Stimulated activated CD4-positive, alpha-beta T cell treated with anti-CD3 and anti-CD28 coated beads, Interleukin-2, amount 100 ng/mL, for 4 hours (primary cell): ENCODE results near the gene HNRNPUL2.
A peak's percentile ranks its signal among the peaks of the same experiment; 100 is the strongest.
"Not testable (repeated sequence)": the region's sequence is repeated elsewhere in the genome, so short reads cannot be mapped to it uniquely, and the experiment has no call there.

Source experiments
- DNase-seq: peaks from one replicate; pipeline ENCODE4 v3.0.0-alpha.2; 2020; ENCODE audit warnings: low read depth

HNRNPUL2 gene

DNA sequence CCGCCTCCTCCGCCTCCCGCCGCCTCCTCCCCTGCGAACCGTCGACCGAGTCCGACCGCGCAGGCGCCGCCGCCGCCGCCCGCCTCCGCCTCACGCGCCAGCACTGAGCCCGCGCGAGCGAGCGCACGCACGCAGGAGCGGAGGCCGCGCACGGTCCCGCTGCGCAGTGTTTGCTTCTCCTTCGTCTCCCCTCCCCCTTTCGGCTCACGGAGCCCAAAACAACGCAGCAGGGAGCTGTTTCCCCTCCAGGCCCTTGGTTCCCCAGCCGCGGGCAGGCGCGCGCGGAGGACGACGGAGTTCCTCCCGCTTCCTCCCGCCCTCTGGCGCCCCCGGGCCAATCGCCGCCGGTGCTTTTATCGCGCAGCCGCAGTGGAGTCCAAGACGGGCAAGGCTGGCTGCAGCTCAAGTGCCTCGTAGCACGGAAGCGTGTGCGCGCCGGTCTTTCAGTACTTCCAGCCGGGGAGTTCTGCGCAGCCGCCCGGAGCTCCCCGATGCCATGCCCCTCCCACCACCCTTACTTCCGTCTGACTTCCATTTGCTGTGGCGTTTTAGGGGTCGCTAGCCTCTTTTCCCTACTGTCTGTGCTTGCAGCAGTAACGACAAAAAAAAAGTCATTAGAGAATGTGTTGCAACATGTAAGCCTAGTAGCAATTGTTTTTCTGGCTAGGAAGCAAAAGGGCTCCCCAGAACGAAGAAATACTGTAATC, at the start of gene HNRNPUL2:
HNRNPUL2 (minus strand) TSS at position 293 of the 707 bp plus-strand sequence. CDS start 301 bp downstream, outside the sequence.
- DNase-seq, result peak; percentile 98

DNA sequence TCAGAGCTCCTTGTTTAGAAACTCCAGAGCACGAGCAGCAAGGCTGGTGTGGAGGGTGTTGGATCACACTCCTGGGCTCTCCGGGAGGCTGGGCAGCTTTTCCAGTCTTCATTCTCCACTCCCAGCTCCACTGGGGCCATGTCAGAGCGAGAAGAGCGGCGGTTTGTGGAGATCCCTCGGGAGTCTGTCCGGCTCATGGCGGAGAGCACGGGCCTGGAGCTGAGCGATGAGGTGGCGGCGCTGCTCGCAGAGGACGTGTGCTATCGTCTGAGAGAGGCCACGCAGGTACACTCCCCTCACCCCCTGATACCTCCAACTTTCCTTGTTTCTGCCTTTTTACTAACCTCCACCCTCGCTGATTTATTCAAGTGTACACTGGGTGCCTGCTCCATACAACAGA, 48.4 kb upstream of the HNRNPUL2 start:
- no peak for DNase-seq

DNA sequence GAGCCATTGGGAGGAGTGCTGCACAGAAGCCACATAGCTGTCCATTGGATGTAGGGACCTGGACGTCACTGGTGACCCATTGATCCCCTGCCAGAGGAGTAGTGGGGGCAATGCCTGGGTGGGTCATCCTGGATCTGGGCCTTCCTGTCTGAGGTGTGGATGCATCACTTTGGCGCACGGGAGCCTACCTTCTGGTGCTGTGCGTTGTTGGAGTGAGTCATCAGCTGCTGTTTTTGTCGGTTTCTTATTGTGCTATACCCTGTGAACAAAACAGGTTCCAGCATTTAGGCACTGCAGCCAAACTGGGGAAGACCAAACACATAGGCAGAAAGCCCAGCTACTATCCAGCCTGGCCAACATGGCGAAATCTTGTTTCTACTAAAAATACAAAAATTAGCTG, 47.1 kb upstream of the HNRNPUL2 start:
- no peak for DNase-seq

DNA sequence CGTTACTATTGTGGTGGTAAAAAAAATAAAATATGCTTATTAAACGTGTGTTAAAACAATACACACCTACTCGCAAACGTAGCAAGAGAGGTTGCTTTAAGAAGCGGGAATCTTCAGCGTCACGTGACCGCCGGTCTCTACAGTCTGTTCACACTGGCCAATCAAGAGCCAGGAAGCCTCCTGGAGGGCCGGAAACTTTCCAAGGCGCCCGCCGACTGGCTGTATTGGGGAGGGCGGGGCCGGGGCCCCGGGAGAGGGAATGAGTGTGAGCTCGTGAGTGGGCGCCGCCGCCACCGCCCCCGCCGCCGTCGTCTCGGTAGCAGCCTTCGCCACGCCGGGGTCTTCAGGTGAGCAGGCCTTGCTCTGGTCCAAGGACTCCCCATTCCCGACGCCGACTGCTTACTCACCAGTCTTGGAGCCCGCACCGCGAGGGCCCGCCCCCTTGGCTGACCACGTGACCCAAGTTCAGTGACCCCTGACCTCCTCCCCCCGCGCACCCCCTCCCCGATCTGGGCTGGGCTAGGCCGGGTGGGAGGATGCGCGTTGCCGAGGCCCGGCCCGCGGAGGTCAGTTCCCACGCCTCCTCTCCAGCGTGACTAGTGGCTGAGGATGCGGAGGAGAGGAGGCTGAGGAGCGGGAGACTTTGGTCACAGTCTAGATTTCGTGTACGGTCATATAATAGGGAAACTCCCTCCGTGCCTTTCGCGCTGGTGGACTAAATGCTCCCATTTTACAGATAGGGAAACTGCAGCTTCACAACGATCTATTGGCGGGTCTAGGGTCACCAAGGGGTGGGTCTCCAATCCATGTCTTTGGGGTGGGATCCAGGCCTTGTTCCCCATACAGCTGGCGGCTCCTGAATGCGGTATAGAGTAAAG, 44.1 kb upstream of the HNRNPUL2 start, which contains the start of gene TAF6L:
TAF6L (plus strand) TSS at position 253 of the 878 bp plus-strand sequence. CDS start 4,388 bp downstream, outside the sequence.
- peak; percentile 87 for DNase-seq

DNA sequence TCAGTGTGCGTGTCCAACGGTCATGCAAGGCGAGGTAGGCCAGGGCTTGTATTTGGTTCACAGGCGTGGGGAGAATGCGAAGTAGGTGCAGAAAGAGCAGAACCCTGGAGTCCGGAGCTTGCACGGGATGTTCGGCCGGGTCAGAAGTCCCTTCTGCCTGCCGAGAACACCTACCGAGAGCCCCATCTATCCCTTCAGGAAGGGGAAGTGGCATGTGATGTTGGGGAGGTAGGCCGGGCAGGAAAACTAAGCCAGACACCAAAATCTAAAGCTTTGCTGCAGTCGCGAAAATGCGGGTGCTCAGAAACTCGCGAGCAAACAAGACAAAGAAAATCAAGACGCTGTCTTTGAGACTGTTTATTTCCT, 43.5 kb upstream of the HNRNPUL2 start:
- no peak for DNase-seq

DNA sequence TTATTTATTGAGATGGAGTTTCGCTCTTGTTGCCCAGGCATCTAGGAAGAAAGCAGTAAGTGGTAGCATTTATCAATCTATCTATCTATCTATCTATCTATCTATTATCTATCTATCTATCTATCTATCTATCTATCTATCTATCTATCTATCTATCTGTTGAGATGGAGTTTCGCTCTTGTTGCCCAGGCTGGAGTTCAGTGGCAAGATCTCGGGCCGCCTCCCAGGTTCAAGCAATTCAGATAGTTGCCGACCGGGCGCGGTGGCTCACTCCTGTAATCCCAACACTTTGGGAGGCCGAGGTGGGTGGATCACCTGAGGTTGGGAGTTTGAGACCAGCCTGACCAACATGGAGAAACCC, 33.6 kb upstream of the HNRNPUL2 start:
- not testable (repeated sequence) for DNase-seq

DNA sequence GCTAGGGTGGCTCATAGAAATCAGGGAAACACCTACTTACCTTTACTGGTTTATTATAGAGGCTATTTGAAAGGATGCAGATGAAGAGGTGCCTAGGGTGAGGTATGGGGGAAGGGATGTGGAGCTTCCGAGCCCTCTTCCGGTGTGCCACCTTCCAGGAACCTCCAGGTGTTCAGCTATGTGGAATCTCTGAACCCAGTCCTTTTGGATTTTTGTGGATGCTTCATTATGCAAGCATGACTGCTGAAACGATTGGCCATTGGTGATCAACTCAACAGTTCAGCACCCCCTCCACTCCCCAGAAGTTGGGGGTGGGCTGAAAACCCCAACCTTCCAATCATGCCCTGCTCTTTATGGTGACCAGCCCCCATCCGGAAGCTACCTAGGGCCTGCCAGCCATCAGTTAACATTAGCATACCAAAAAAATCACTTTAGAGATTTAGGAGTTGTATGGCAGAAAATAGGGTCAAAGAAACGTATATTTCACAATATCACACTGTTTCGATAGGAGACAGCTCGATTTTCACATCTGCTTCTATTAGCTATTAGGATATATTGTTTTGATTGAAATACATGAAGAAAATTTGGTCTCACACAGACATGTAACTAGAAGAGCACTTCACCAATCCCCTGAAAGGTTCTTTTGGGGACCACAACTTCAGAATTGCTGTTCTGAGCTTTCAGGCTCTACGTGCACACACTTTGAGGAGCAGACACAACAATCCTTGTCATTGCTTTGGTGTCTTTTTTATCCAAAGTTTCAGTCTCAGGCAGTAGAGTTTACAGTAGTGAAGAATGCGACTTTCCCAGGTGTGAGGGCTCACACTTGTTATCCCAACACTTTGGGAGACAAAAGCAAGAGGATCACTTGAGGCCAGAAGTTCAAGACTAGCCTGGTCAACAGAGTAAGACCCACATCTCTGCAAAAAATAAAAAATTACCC, 30.9 kb upstream of the HNRNPUL2 start:
- no peak for DNase-seq

DNA sequence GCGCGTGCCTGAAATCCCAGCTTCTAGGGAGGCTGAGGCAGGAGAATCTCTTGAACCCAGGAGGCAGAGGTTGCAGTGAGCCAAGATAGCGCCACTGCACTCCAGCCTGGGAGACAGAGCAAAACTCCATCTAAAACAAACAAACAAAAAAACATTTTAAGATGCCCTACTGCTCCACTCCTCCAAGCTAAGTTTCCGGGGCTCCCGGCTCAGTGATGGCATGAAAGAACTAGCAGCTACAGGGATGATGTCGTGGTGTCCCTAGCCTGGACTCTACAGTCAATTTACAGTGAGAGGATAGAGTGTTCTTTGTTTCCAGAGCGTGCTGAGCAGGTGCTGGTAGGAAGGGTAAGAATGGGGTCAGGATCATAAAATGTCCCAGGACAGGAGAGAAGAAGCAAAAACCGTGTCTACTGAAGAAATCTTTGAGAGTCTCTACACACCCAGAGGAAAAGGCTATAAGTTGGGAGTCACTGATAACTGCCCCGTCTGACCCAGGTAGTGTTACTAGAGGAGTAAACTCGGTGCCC, 27.9 kb upstream of the HNRNPUL2 start:
- DNase-seq, result no peak

DNA sequence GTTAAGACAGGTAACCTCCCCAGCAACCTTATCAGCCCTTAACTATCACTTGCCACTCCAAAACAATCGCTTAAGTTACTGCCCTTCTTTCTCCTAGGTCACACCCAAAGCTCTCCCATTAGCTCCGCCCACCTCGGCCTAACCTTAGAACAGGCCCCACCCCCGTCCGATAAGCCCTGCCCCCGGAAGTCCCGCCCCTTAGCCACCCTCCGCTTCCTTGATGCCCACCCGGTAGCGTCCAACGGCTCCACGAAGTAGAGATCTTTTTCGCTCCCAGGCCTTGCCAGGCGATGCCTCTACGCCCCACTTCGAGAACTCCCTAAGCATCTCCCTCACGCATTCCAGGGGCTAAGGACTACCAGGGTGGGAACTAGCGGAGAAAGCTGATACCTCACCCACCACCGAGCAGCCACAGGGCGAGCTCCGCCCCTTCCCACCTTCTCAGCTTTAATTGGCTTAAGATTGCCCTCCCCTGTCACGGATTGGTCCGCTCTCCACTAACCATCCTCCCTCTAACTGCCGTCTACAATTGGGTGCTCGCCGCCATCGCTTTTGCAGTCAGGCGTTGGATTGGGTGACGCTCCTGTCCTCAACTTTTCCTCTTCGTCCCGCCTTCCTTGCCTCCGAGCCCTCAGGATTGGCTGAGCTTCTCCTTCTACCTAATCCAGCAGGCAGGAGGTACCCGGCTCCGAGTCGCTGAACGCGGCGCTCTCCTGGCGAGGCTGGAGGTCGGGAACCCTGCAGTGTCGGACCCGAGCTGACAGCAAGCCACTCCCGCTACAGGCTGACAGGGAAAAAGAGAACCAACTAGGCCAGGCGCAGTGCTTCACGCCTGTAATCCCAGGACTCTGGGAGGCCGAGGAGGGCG, 26.7 kb upstream of the HNRNPUL2 start, which contains the start of gene ZBTB3:
ZBTB3 (minus strand) TSS at position 425 of the 868 bp plus-strand sequence. CDS start 496 bp downstream, outside the sequence.
- DNase-seq, result peak; percentile 95

DNA sequence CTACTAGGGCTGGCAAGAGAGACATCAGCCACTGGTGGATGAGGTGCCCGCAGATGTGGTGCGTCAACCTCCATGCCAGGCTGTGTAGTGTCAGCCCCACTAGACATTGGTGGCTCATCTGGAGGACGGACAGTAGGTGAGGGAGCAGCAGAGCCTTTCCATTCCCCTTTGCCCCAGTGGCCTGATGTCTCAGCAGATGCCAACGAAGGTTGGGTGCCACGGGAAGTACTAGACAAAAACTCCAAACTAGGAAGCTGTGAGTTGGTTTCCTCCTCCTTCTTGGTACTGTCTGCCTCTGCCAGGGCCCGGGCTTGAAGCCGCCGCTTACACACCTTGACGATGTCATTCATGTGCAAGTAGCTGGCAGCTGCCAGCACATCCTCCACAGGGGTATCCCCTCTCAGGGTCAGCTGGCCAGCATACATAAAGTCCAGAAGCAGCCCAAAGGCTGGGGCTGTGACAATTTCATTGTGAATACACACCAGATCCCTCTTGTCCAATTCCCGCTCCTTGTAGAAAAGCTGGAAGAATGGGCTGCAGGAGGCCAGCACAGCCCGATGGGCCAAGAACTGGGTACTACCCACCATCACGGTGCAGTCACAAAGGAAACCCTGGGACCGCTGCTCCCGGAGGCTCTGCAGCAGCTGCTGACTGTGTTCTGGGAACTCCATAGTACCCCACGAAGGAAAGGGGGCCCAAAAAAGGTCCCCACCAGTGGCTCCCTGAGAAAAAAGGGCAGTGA, 25.9 kb upstream of the HNRNPUL2 start:
- DNase-seq, result no peak

DNA sequence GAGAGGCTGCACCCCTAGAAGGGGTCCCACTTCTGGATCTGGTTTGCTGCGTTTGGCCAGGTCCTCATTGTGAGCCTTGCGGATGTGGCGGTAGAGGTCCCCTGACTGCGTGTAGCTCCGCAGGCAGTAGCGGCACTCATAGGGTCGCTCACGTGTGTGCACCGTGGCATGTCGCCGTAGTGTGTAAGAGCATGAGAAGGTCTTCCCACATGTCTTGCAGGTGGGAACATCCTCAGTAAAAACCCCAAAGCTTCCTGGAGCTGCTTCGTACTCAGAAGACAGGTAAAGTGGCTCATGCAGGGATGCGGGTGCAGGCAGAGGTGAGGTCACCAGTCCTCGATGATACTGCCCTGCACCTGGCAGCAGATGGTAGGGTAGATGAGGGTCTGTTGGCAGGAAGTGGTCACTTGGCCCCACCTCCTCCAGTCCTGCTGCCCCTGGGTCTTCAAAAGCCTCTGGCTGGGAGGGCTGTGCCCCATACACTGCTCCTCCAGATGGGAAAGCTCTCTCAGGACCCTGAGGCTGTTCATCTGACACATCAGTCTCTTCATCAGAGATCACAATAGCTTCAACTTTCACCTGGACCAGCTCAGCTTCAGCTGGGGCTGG, 25.0 kb upstream of the HNRNPUL2 start:
- DNase-seq, result no peak

DNA sequence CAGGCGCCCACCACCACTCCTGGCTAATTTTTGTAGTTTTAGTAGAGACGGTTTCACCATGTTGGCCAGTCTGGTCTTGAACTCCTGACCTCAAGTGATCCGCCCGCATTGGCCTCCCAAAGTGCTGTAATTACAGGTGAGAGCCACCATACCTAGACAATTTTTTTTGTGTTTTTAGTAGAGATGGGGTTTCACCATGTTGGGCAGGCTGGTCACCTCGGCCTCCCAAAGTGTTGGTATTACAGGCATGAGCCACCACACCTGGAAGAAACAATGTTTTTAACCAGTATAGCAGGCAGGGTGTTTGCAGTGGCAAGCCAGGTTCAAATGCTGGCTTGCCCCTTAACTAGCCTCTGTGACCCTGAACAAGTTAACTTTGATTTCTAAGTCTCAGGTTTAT, 22.7 kb upstream of the HNRNPUL2 start:
- not testable (repeated sequence) for DNase-seq

DNA sequence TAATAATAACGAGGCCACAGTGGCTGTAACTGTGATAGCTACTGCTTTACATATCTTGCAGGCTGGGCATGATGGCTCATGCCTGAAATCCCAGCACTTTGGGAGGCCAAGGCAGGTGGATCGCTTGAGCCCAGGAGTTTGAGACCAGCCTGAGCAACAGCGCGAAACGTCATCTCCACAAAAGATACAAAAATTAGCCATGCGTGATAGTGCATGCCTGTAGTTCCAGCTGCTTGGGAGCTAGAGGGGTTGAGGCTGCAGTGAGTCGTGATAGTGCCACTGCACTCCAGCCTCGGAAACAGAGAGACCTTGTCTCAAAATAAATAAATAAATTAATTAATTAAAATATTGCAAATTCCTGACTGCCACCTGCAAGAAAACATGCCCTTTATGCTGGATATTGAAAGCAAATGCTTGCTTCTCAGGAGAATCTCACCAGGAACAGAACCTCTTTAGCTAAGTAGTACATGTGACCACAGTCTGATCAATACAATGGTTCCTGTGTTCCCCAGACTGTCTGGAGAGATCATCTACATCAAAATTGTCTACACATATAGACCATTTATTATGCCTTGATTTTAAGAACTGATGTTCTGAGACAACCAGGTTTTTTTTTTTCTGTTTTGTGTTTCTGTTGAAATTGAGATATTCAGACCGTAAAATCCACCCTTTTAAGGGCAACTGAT, 20.4 kb upstream of the HNRNPUL2 start:
- DNase-seq, result no peak

DNA sequence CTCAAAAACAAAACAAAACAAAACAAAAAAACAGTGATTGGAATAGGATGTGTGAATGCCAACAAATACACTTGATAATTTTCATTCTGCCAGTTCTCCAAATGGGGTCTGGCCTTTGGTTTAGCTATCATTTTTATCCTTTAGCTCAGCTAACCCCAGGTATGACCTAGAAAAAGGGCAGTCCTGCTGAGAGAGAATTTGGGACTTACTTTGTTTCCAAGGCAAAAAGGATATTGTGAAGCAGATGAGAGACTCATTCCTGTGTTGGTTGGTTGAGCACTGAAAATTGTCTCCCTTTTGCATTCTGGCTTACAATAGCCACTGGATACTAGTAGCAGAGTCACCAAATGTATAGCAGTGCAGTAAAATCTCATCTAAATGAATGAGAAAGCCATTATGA, 9.9 kb upstream of the HNRNPUL2 start:
- DNase-seq, result no peak

DNA sequence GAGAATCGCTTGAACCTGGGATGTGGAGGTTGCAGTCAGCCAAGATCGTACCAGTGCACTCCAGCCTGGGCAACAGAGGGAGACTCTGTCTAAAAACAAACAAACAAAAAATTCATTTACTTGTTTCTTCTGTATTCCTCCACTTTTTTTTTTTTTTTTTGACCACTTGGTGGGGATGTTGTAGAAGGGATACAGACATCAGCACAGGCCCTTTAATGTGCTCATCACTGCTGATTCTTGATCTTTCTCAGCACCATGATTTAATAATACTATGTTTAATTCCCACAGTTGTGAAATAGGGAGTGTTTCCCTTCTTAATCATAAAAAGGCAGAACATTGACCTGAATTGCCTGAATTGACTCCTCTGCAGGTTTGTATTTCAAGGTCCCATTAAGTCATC, 5.6 kb upstream of the HNRNPUL2 start:
- DNase-seq, result no peak

DNA sequence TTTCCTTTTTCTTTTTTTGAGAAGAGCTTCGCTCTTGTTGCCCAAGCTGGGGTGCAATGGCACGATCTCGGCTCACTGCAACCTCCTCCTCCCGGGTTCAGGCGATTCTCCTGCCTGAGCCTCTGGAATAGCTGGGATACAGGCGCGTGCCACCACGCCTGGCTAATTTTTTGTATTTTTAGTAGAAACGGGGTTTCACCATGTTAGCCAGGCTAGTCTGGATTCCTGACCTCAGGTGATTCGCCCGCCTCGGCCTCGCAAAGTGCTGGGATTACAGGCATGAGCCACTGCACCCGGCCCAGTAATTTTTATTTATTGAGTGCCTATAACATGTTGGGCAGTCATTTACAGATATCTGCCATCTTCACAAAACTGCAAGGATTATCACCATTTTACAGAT, 2.8 kb upstream of the HNRNPUL2 start:
- not testable (repeated sequence) for DNase-seq

DNA sequence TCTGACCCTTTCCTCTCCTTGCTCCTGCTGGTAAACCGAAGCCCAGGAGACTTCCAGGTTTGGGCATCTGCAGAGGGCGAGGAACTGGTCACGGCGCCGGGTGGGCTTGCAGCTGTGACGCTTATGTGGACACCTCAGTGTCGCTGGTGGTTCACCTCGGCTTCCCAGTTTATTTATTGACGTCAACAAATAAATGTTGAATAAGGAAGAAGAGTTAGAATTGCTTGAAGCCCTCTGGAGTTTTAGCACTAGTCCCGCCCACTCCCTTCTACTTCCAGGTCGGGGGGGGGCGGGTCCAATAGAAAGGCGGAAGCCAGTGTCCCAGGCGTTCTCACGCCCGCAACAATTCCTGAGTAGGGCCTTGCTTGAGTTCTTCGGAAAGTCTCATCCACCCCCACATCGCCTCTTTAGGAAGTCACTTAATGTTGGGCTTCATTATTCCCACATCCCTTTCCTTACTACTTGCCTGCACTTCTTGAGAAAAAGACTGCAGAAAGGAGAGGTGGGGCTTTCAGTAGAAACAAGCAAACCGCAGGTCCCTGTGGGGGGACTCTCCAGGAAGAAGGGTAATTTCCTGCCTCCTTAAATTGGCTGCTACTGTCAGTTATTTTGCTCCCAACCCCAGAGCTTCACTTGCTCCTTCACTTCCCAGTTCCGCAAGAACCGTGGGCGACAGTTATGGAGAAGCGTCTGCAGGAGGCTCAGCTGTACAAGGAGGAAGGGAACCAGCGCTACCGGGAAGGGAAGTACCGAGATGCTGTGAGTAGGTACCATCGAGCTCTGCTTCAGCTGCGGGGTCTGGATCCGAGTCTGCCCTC, 1.1 kb upstream of the HNRNPUL2 start, which contains the start of gene TTC9C:
TTC9C (plus strand) TSS at position 316 of the 818 bp plus-strand sequence; CDS start at position 679, 363 bp downstream.
- DNase-seq, result peak; percentile 79

DNA sequence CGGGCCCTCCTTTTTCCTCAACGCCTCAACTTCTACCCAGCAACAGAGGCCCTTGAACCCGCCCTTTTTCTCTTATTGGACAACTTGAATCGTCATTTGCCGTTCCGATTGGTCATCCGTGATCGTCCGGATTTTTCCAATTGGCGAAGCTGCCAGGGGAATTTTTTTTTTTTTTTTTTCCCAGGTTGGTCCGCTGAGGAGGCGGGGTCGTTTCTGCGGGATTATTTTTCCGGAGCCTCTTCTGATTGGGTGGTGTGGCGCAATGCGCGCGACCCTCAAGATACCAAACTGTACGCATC, 564 bp upstream of the HNRNPUL2 start:
- peak; percentile 81 for DNase-seq
